ENCODE measurements around the gene UEVLD. TPM values are rescaled to one million over a fixed set of nuclear protein-coding genes. Genes with fewer than 3 reads are reported as not detected.

UEVLD gene
- total RNA-seq, 1 experiment from 2014 or later: 31.6 TPM

DNA sequence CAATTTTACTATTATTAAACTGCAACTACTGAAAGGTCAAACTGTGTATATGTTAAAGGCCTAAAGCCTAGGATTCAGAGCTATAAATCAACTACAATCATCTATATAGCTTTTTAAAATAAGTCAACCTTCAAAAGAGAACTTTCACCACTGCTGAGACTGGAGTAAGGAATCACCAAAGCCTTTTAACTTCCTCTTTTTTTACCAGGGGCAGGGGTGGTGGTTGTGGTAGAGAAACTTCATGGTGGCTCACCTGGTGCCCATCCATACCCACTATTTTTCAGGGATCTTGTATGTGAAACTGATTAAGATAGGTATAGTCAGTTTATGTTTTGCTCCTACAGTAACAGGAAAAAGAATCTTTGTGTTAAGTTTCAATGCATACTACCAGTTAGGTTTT is 93.3 kb downstream of the UEVLD start:
- Histone ChIP-seq H3K4me2 (no peak overlapping the region), H4K20me1 (ENCODE audit: insufficient read depth) (no peaks in the 10 kb centered on the region), H2AFZ (no peak overlapping the region), H3K9me2 (ENCODE audit: insufficient read depth) (no peaks in the 10 kb centered on the region), H3K4me3 (no peak overlapping the region), H3K27ac (no peak overlapping the region), H3K79me2 (ENCODE audit: low read depth) (no peaks in the 10 kb centered on the region), H3K36me3 (ENCODE audit: low read depth) (peaks cover 34% of the 10 kb centered on the region), H3K27me3 (ENCODE audit: insufficient read depth, low read depth) (no peaks in the 10 kb centered on the region), H3F3A (ENCODE audit: insufficient read depth, low read depth) (peaks cover 28% of the 10 kb centered on the region), H3K9me3 (ENCODE audit: insufficient read depth, low read depth) (no peaks in the 10 kb centered on the region), H3K4me1 (replicated peaks; ENCODE audit: insufficient read depth) (peaks cover 42% of the 10 kb centered on the region)
- TF ChIP-seq, protein P1, sequence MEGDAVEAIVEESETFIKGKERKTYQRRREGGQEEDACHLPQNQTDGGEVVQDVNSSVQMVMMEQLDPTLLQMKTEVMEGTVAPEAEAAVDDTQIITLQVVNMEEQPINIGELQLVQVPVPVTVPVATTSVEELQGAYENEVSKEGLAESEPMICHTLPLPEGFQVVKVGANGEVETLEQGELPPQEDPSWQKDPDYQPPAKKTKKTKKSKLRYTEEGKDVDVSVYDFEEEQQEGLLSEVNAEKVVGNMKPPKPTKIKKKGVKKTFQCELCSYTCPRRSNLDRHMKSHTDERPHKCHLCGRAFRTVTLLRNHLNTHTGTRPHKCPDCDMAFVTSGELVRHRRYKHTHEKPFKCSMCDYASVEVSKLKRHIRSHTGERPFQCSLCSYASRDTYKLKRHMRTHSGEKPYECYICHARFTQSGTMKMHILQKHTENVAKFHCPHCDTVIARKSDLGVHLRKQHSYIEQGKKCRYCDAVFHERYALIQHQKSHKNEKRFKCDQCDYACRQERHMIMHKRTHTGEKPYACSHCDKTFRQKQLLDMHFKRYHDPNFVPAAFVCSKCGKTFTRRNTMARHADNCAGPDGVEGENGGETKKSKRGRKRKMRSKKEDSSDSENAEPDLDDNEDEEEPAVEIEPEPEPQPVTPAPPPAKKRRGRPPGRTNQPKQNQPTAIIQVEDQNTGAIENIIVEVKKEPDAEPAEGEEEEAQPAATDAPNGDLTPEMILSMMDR (conservative IDR thresholded peaks at IDR 0.05): no peak
- TF ChIP-seq EZH2 (IDR thresholded peaks at IDR 0.05; ENCODE audit: low read depth): no peak
- no peak for DNase-seq
- no TSS peak for BruUV-seq (replicated peaks)
- intact Hi-C loops (cut with micrococcal nuclease; ENCODE audit: unreplicated experiment): no loop called here
- ChIA-PET CTCF (no interaction called here), POLR2A (ENCODE audit: unreplicated experiment) (no interaction called here)

DNA sequence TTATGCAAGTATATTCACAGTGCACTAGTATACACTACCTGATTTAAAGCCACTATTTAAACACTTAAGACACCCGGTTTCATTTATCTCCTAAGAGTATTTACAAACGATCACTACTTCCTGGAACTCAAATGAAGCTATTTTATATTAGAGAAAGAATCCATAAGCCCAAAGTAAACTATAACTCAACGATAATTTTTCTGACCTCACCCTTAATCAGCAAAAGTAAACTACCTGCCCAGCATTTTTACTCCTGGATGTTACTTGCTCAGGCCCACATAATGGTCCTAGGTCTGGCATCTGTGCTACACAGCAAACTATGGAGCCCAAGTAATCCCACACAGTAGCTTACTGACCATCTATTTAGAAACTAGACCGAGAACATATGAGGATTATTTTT is 95.2 kb downstream of the UEVLD start:
- Histone ChIP-seq H3K4me2 (peak overlapping the region; percentile 5), H3K4me3 (no peak overlapping the region), H4K20me1 (ENCODE audit: insufficient read depth) (no peaks in the 10 kb centered on the region), H3K36me3 (ENCODE audit: low read depth) (peaks cover 19% of the 10 kb centered on the region), H2AFZ (no peak overlapping the region), H3K27me3 (ENCODE audit: insufficient read depth, low read depth) (no peaks in the 10 kb centered on the region), H3K79me2 (ENCODE audit: low read depth) (no peaks in the 10 kb centered on the region), H3K9me2 (ENCODE audit: insufficient read depth) (no peaks in the 10 kb centered on the region), H3K4me1 (replicated peaks; ENCODE audit: insufficient read depth) (peaks cover 54% of the 10 kb centered on the region), H3F3A (ENCODE audit: insufficient read depth, low read depth) (peaks cover 32% of the 10 kb centered on the region), H3K27ac (peak overlapping the region; percentile 19), H3K9me3 (ENCODE audit: insufficient read depth, low read depth) (no peaks in the 10 kb centered on the region)
- intact Hi-C loops (cut with micrococcal nuclease; ENCODE audit: unreplicated experiment): loop anchor here (5.0 kb wide), 2 partner anchors 34 to 81 kb away; partner anchors contain the start of genes LDHC and TSG101
- ChIA-PET POLR2A (ENCODE audit: unreplicated experiment) (no interaction called here), CTCF (interaction anchor here (0.5 to 2.3 kb wide), 2 partner anchors 83 to 313 kb away, joined by 5 to 6 read pairs; no protein-coding TSS in a partner anchor)
- DNase-seq: peak in 1 of 2 experiments; percentile 55
- no TSS peak for BruUV-seq (replicated peaks)
- TF ChIP-seq, protein P1 (conservative IDR thresholded peaks at IDR 0.05): no peak
- no peak for TF ChIP-seq EZH2 (IDR thresholded peaks at IDR 0.05; ENCODE audit: low read depth)

DNA sequence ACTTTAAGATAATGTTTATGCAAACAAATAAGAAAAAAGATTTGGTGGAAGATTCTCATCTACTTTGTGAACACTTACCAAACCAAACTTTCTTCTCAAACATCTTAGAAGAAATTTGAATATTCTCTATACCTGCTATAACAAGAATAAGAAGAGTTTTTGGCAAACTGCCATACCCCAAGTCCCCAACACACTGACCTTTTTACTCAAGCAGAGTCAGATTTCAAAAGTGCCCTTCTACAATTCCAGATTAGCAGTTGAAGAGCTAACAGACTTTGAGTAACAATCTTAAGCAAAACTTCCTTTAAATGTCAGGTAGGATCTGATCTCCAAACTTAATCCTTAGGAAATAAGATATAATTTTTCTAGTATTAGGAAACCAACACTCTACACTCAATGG is 95.6 kb downstream of the UEVLD start:
- no peaks in the 10 kb centered on the region for H4K20me1 ChIP-seq (ENCODE audit: insufficient read depth)
- no TSS peak for BruUV-seq (replicated peaks)
- no peak overlapping the region for H3K4me3 ChIP-seq
- H3K4me1 ChIP-seq (replicated peaks; ENCODE audit: insufficient read depth): peaks cover 54% of the 10 kb centered on the region
- H3K4me2 ChIP-seq: peak overlapping the region; percentile 5
- H2AFZ ChIP-seq: no peak overlapping the region
- H3K79me2 ChIP-seq (ENCODE audit: low read depth): no peaks in the 10 kb centered on the region
- CTCF ChIA-PET: interaction anchor here (0.5 to 2.3 kb wide), 2 partner anchors 82 to 312 kb away, joined by 5 to 6 read pairs; no protein-coding TSS in a partner anchor
- DNase-seq: peak in 1 of 2 experiments; percentile 52
- peak overlapping the region; percentile 19 for H3K27ac ChIP-seq
- no peaks in the 10 kb centered on the region for H3K9me2 ChIP-seq (ENCODE audit: insufficient read depth)
- intact Hi-C loops (cut with micrococcal nuclease; ENCODE audit: unreplicated experiment): loop anchor here (5.0 kb wide), 2 partner anchors 34 to 81 kb away; partner anchors contain the start of genes LDHC and TSG101
- peaks cover 18% of the 10 kb centered on the region for H3K36me3 ChIP-seq (ENCODE audit: low read depth)
- TF ChIP-seq, protein P1 (conservative IDR thresholded peaks at IDR 0.05): no peak
- TF ChIP-seq EZH2 (IDR thresholded peaks at IDR 0.05; ENCODE audit: low read depth): no peak
- H3K9me3 ChIP-seq (ENCODE audit: insufficient read depth, low read depth): no peaks in the 10 kb centered on the region
- POLR2A ChIA-PET (ENCODE audit: unreplicated experiment): no interaction called here
- peaks cover 32% of the 10 kb centered on the region for H3F3A ChIP-seq (ENCODE audit: insufficient read depth, low read depth)
- H3K27me3 ChIP-seq (ENCODE audit: insufficient read depth, low read depth): no peaks in the 10 kb centered on the region

Measured in PC-9 (cell line).